NCI-H2107 (cell line): ENCODE results near the gene USP53.
"Not testable (repeated sequence)": the region's sequence is repeated elsewhere in the genome, so short reads cannot be mapped to it uniquely, and the experiment has no call there.

Source experiments
- DNase-seq: peaks from one replicate; lab custom pipeline; 2025; lab: John Stamatoyannopoulos, UW

USP53 gene

GRCh38 chr4:119212234-119212963 lies at the start of gene USP53:
TSS of gene USP53 (plus strand) at chr4:119212713. CDS start at chr4:119239760, 27,047 bp downstream.
- DNase-seq = peak; percentile 89

- no peak for DNase-seq
Measured at GRCh38 chr4:119165767-119166166, 46.7 kb upstream of the USP53 start.

GRCh38 chr4:119170195-119170594 lies 42.3 kb upstream of the USP53 start:
- no peak for DNase-seq

- no peak for DNase-seq
Measured at GRCh38 chr4:119172223-119172622, 40.3 kb upstream of the USP53 start.

- DNase-seq = not testable (repeated sequence)
Measured at GRCh38 chr4:119173729-119174361, 38.7 kb upstream of the USP53 start.

- DNase-seq = no peak
Measured at GRCh38 chr4:119179011-119179410, 33.5 kb upstream of the USP53 start.

- DNase-seq = no peak
Measured at GRCh38 chr4:119184128-119184527, 28.4 kb upstream of the USP53 start.

GRCh38 chr4:119189638-119190037 lies 22.9 kb upstream of the USP53 start:
- no peak for DNase-seq

GRCh38 chr4:119190354-119190753 lies 22.2 kb upstream of the USP53 start:
- no peak for DNase-seq

GRCh38 chr4:119191505-119191904 lies 21.0 kb upstream of the USP53 start:
- no peak for DNase-seq

- no peak for DNase-seq
Measured at GRCh38 chr4:119197772-119198212, 14.7 kb upstream of the USP53 start.

GRCh38 chr4:119204916-119205315 lies 7.6 kb upstream of the USP53 start:
- DNase-seq = no peak

GRCh38 chr4:119205690-119206089 lies 6.8 kb upstream of the USP53 start:
- no peak for DNase-seq

- DNase-seq = no peak
Measured at GRCh38 chr4:119206178-119206577, 6.3 kb upstream of the USP53 start.

- no peak for DNase-seq
Measured at GRCh38 chr4:119207051-119207450, 5.5 kb upstream of the USP53 start.

- DNase-seq = no peak
Measured at GRCh38 chr4:119209077-119209476, 3.4 kb upstream of the USP53 start.

- no peak for DNase-seq
Measured at GRCh38 chr4:119209586-119209985, 2.9 kb upstream of the USP53 start.

- DNase-seq = no peak
Measured at GRCh38 chr4:119210775-119211174, 1.7 kb upstream of the USP53 start.

GRCh38 chr4:119211867-119212233 lies 663 bp upstream of the USP53 start:
- peak; percentile 12 for DNase-seq

GRCh38 chr4:119212964-119213606 lies 572 bp downstream of the USP53 start:
- DNase-seq = peak; percentile 14

- DNase-seq = no peak
Measured at GRCh38 chr4:119218093-119218492, 5.6 kb downstream of the USP53 start.

- DNase-seq = no peak
Measured at GRCh38 chr4:119221412-119221811, 8.9 kb downstream of the USP53 start.

- DNase-seq = no peak
Measured at GRCh38 chr4:119227690-119228089, 15.2 kb downstream of the USP53 start.
